HCT116 (cell line): ENCODE measurements around the gene DMXL1. TPM values are rescaled to one million over a fixed set of nuclear protein-coding genes. Genes with fewer than 3 reads are reported as not detected.

Source experiments
- ATAC-seq: fragments of 200-7000 bp; cut with Tn5 transposase; 2 replicates; pipeline ENCODE4 v1.9.1; 2020; ENCODE audit warnings: mild to moderate bottlenecking, moderate library complexity
- BruUV-seq: library from RNA; stranded (reverse); fragments of 400-500 nt; replicated peaks from 2 replicates; lab custom pipeline; 2021; lab: Mats Ljungman, UMichigan
- CTCF ChIA-PET: fragments of 300-600 bp; sonication (Branson Sonifier 250); formaldehyde crosslinking; loops from one replicate; lab custom pipeline; 2021; ENCODE audit warnings: antibody characterized with exemption; lab: Charles Lee
- POLR2A ChIA-PET: fragments of 300-600, 350-600 bp; sonication (Branson Sonifier 250); formaldehyde crosslinking; loops from one replicate; lab custom pipeline; 2021; ENCODE audit warnings: antibody characterized with exemption; lab: Charles Lee
- RAD21 ChIA-PET, 2 experiments: fragments of 300-600 bp; sonication (Branson Sonifier 250); formaldehyde crosslinking; loops; one replicate each; lab custom pipeline; 2023; ENCODE audit warnings: low total read pairs in 2 of 2; ENCODE audit not compliant: uncharacterized antibody in 2 of 2, unreplicated experiment in 2 of 2, low non-redundant PET in 1 of 2; lab: Charles Lee
- DNase-seq: peaks from one replicate; pipeline ENCODE4 v3.0.0-alpha.2; 2010; ENCODE audit warnings: low read depth, low spot score
- H2AFZ ChIP-seq: fragments of 200-600 bp; shearing (Covaris generic), sonication (generic); 2 replicates; pipeline ENCODE4 v1.6.1; 2017; ENCODE audit warnings: low read depth, mixed run types, mixed read lengths, antibody characterized with exemption, low read length; ENCODE audit not compliant: poor library complexity, severe bottlenecking
- H3K27ac ChIP-seq: 2 replicates; pipeline ENCODE4 v1.5.1; 2012; ENCODE audit warnings: low read depth, low read length
- H3K27me3 ChIP-seq: fragments of 200-600 bp; sonication (generic); 2 replicates; pipeline ENCODE4 v1.6.1; 2016; ENCODE audit warnings: mixed run types, low read length, mixed read lengths; ENCODE audit not compliant: insufficient read depth
- H3K36me3 ChIP-seq, 2 experiments: fragments of 200-500 bp in 1 of 2; fragments of 200-600 bp in 1 of 2; sonication (Bioruptor generic) in 1 of 2; sonication (generic) in 1 of 2; 2 replicates each; pipeline versions ENCODE4 v1.5.1 to v1.6.1; 2014 to 2016; ENCODE audit warnings: low read length in 2 of 2, inconsistent platforms in 1 of 2, mixed read lengths in 1 of 2, mixed run types in 1 of 2; ENCODE audit not compliant: insufficient read depth in 2 of 2, control insufficient read depth in 1 of 2
- H3K4me1 ChIP-seq, 2 experiments: fragments of 200-600 bp in 1 of 2; sonication (generic) in 1 of 2; 2 replicates each; pipeline versions ENCODE4 v1.5.1 to v1.6.1; 2012 to 2017; ENCODE audit warnings: low read length in 2 of 2, inconsistent platforms in 1 of 2, mild to moderate bottlenecking in 1 of 2, mixed read lengths in 1 of 2, mixed run types in 1 of 2, moderate library complexity in 1 of 2; ENCODE audit not compliant: insufficient read depth in 2 of 2, control insufficient read depth in 1 of 2
- H3K4me2 ChIP-seq: fragments of 200-600 bp; sonication (generic); 2 replicates; pipeline ENCODE4 v1.6.1; 2017; ENCODE audit warnings: mixed run types, low read length, mixed read lengths
- H3K4me3 ChIP-seq, 2 experiments: fragments of 200-600 bp in 1 of 2; sonication (generic) in 1 of 2; replicated peaks in 1 of 2; 2 replicates each; pipeline ENCODE4 v1.5.1; 2011 to 2016; ENCODE audit warnings: low read length in 2 of 2, control low read depth in 1 of 2, low read depth in 1 of 2, mild to moderate bottlenecking in 1 of 2, mixed read lengths in 1 of 2, mixed run types in 1 of 2
- H3K79me2 ChIP-seq: fragments of 200-600 bp; sonication (generic); 2 replicates; pipeline ENCODE4 v1.6.1; 2017; ENCODE audit warnings: mild to moderate bottlenecking, mixed run types, low read length, moderate library complexity, mixed read lengths; ENCODE audit not compliant: insufficient read depth
- H3K9ac ChIP-seq: fragments of 200-600 bp; sonication (generic); 2 replicates; pipeline ENCODE4 v1.6.1; 2016; ENCODE audit warnings: low read length, mixed read lengths
- H3K9me2 ChIP-seq: fragments of 200-600 bp; sonication (generic), shearing (Covaris generic); 2 replicates; pipeline ENCODE4 v1.6.1; 2017; ENCODE audit warnings: mixed run types, mild to moderate bottlenecking, moderate library complexity; ENCODE audit not compliant: insufficient read depth
- H3K9me3 ChIP-seq, 2 experiments: fragments of 200-500 bp in 1 of 2; fragments of 200-600 bp in 1 of 2; sonication (Bioruptor generic) in 1 of 2; sonication (generic) in 1 of 2; 2 replicates each; pipeline ENCODE4 v1.6.1; 2014 to 2017; ENCODE audit warnings: low read length in 2 of 2, mixed read lengths in 2 of 2, inconsistent platforms in 1 of 2, low read depth in 1 of 2, mild to moderate bottlenecking in 1 of 2, mixed run types in 1 of 2, moderate library complexity in 1 of 2; ENCODE audit not compliant: control insufficient read depth in 1 of 2, insufficient read depth in 1 of 2
- H4K20me1 ChIP-seq: fragments of 200-600 bp; sonication (generic), shearing (Covaris generic); 2 replicates; pipeline ENCODE4 v1.6.1; 2017; ENCODE audit warnings: mixed run types, mild to moderate bottlenecking, moderate library complexity; ENCODE audit not compliant: insufficient read depth
- ATF3 ChIP-seq: IDR thresholded peaks from 2 replicates; pipeline ENCODE4 v1.6.1; 2012
- CBX3 ChIP-seq: IDR thresholded peaks from 2 replicates; pipeline ENCODE4 v1.6.1; 2012; ENCODE audit warnings: low read depth
- CEBPB ChIP-seq: IDR thresholded peaks from 2 replicates; pipeline ENCODE4 v1.6.1; 2012; ENCODE audit warnings: low read depth
- CTCF ChIP-seq, 3 experiments: fragments of 200-600 bp in 1 of 3; sonication (generic) in 1 of 3; IDR thresholded peaks in 2 of 3; conservative IDR thresholded peaks in 1 of 3; 2 replicates each; pipeline ENCODE4 v1.5.1; 2012 to 2017; ENCODE audit warnings: low read depth in 2 of 3, low read length in 2 of 3, antibody characterized with exemption in 1 of 3, borderline replicate concordance in 1 of 3, control low read depth in 1 of 3, mild to moderate bottlenecking in 1 of 3, mixed read lengths in 1 of 3, mixed run types in 1 of 3, moderate library complexity in 1 of 3; ENCODE audit not compliant: insufficient read depth in 1 of 3
- EGR1 ChIP-seq: IDR thresholded peaks from 2 replicates; pipeline ENCODE4 v1.6.1; 2012; ENCODE audit warnings: low read depth
- ELF1 ChIP-seq: IDR thresholded peaks from 2 replicates; pipeline ENCODE4 v1.6.1; 2012; ENCODE audit warnings: low read depth, borderline replicate concordance
- EZH2 ChIP-seq: fragments of 200-600 bp; sonication (generic); IDR thresholded peaks from 2 replicates; pipeline ENCODE4 v1.6.1; 2017; ENCODE audit warnings: antibody characterized with exemption, mixed run types
- EZH2phosphoT487 ChIP-seq: fragments of 200-600 bp; IDR thresholded peaks from 2 replicates; pipeline ENCODE4 v1.6.1; 2018; ENCODE audit warnings: antibody characterized with exemption, borderline replicate concordance
- FOSL1 ChIP-seq: IDR thresholded peaks from 2 replicates; pipeline ENCODE4 v1.6.1; 2012; ENCODE audit warnings: low read depth
- JUND ChIP-seq: IDR thresholded peaks from 2 replicates; pipeline ENCODE4 v1.6.1; 2012
- POLR2A ChIP-seq: IDR thresholded peaks from 2 replicates; pipeline ENCODE4 v1.7.0; 2011; ENCODE audit warnings: borderline replicate concordance; ENCODE audit not compliant: insufficient read depth, insufficient read length; ENCODE audit errors: extremely low read depth
- POLR2AphosphoS5 ChIP-seq: IDR thresholded peaks from 2 replicates; pipeline ENCODE4 v1.6.1; 2011; ENCODE audit warnings: mild to moderate bottlenecking, low read depth, low read length, moderate library complexity
- RAD21 ChIP-seq: IDR thresholded peaks from 2 replicates; pipeline ENCODE4 v1.6.1; 2012; ENCODE audit warnings: low read depth, mild to moderate bottlenecking
- SIN3A ChIP-seq: IDR thresholded peaks from 2 replicates; pipeline ENCODE4 v1.6.1; 2012; ENCODE audit warnings: low read depth
- SP1 ChIP-seq: IDR thresholded peaks from 2 replicates; pipeline ENCODE4 v1.6.1; 2012; ENCODE audit warnings: low read depth
- SRF ChIP-seq: IDR thresholded peaks from 2 replicates; pipeline ENCODE4 v1.6.1; 2012; ENCODE audit warnings: low read depth
- TCF7L2 ChIP-seq: IDR thresholded peaks from 2 replicates; pipeline ENCODE4 v1.7.0; 2011; ENCODE audit warnings: borderline replicate concordance, inconsistent platforms; ENCODE audit not compliant: insufficient read depth, insufficient read length; ENCODE audit errors: extremely low read depth
- YY1 ChIP-seq: IDR thresholded peaks from 2 replicates; pipeline ENCODE4 v1.6.1; 2011; ENCODE audit warnings: low read length, low read depth, moderate library complexity, mild to moderate bottlenecking; ENCODE audit not compliant: insufficient replicate concordance; ENCODE audit errors: extremely low read depth
- ZFX ChIP-seq: fragments of 450-650 bp; IDR thresholded peaks from 2 replicates; pipeline ENCODE4 v1.6.1; 2017
- ZNF274 ChIP-seq: fragments of 200-500 bp; sonication (Bioruptor generic); IDR thresholded peaks from 2 replicates; pipeline ENCODE4 v1.6.1; 2014; ENCODE audit warnings: mild to moderate bottlenecking, low read depth, low read length, inconsistent platforms
- intact Hi-C: fragments of 100-400 bp; cut with micrococcal nuclease; formaldehyde crosslinking; loops from 2 replicates; pipeline ENCODE4 v1.10.0; 2022
- total RNA-seq: library from RNA; stranded (reverse); gene quantifications from one replicate; pipeline ENCODE4 v1.2.1, GENCODE V29; 2021; ENCODE audit not compliant: unreplicated experiment
- TF ChIP-seq, protein P1 (sequence below): IDR thresholded peaks from 2 replicates; pipeline ENCODE4 v1.6.1; 2011; ENCODE audit warnings: mild to moderate bottlenecking, low read length, moderate library complexity; ENCODE audit not compliant: insufficient replicate concordance; ENCODE audit errors: extremely low read depth
- TF ChIP-seq, protein P2 (sequence below): IDR thresholded peaks from 2 replicates; pipeline ENCODE4 v1.6.1; 2012

The DMXL1 gene
- total RNA-seq, 1 experiment from 2014 or later = 21.1 TPM

GRCh38 chr5:119274030-119274766, 203.3 kb downstream of the DMXL1 start:
- DNase-seq = peak; percentile 76
- BruUV-seq = no TSS peak
- Histone ChIP-seq H3K4me2 (peak overlapping the region; percentile 73), H3K4me3 (peak overlapping the region in 1 of 2 experiments; percentile 34; a peak in 2 of 4 replicates), H2AFZ (no peak overlapping the region), H3K9me3 (no peaks in the 10 kb centered on the region), H3K27me3 (no peaks in the 10 kb centered on the region), H3K9ac (peak overlapping the region; percentile 38), H3K27ac (peak overlapping the region; percentile 53), H3K79me2 (peaks cover 8% of the 10 kb centered on the region; the same call in 1 of the 2 replicates), H3K9me2 (no peaks in the 10 kb centered on the region), H4K20me1 (no peaks in the 10 kb centered on the region), H3K36me3 (no peaks in the 10 kb centered on the region), H3K4me1 (peaks cover 34 to 44% of the 10 kb centered on the region in 2 experiments)
- peak; percentile 86 for ATAC-seq
- CTCF ChIA-PET = interaction anchor here (0.7 to 1.2 kb wide), 3 partner anchors 63 to 286 kb away, joined by 3 to 9 read pairs (median 3); partner anchors contain the start of gene DTWD2
- POLR2A ChIA-PET = interaction anchor here (0.9 to 1.4 kb wide), 2 partner anchors 203 kb away, joined by 3 to 5 read pairs; partner anchors contain the start of gene DMXL1
- RAD21 ChIA-PET = interaction anchor here in 1 of 2 experiments (0.6 kb wide), 1 partner anchor 50 kb away, joined by 3 read pairs; no protein-coding TSS in a partner anchor
- intact Hi-C loops = no loop called here
- peak; percentile 79 for TF ChIP-seq CEBPB
- TF ChIP-seq, protein P1, sequence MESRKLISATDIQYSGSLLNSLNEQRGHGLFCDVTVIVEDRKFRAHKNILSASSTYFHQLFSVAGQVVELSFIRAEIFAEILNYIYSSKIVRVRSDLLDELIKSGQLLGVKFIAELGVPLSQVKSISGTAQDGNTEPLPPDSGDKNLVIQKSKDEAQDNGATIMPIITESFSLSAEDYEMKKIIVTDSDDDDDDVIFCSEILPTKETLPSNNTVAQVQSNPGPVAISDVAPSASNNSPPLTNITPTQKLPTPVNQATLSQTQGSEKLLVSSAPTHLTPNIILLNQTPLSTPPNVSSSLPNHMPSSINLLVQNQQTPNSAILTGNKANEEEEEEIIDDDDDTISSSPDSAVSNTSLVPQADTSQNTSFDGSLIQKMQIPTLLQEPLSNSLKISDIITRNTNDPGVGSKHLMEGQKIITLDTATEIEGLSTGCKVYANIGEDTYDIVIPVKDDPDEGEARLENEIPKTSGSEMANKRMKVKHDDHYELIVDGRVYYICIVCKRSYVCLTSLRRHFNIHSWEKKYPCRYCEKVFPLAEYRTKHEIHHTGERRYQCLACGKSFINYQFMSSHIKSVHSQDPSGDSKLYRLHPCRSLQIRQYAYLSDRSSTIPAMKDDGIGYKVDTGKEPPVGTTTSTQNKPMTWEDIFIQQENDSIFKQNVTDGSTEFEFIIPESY = peak; percentile 15
- TF ChIP-seq JUND = peak; percentile 94
- TF ChIP-seq POLR2A = no peak
- TF ChIP-seq EZH2phosphoT487 = no peak
- TF ChIP-seq CBX3 = peak; percentile 94
- peak; percentile 84 for TF ChIP-seq SIN3A
- TF ChIP-seq, protein P2, sequence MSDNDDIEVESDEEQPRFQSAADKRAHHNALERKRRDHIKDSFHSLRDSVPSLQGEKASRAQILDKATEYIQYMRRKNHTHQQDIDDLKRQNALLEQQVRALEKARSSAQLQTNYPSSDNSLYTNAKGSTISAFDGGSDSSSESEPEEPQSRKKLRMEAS = peak; percentile 77
- peak; percentile 77 for TF ChIP-seq SRF
- TF ChIP-seq POLR2AphosphoS5 = peak; percentile 68; the same call in 1 of the 2 replicates
- peak; percentile 12 for TF ChIP-seq YY1
- peak; percentile 17; the same call in 1 of the 2 replicates for TF ChIP-seq RAD21
- no peak for TF ChIP-seq ZFX
- peak; percentile 37 for TF ChIP-seq TCF7L2
- peak; percentile 59; the same call in 1 of the 2 replicates for TF ChIP-seq ATF3
- TF ChIP-seq ZNF274 = no peak
- TF ChIP-seq SP1 = peak; percentile 96
- no peak; the same call in 1 of the 2 replicates for TF ChIP-seq ELF1
- TF ChIP-seq CTCF (IDR thresholded peaks at IDR 0.05 in 2 of 3, conservative IDR thresholded peaks at IDR 0.05 in 1 of 3; ENCODE audit: borderline replicate concordance in 1 of 3, insufficient read depth in 1 of 3, low read depth in 2 of 3, low read length in 2 of 3) = no peak
- TF ChIP-seq EGR1 = no peak
- TF ChIP-seq EZH2 = no peak
- TF ChIP-seq FOSL1 = peak; percentile 94
